ENCODE data around the gene KIZ.

Gene KIZ

DNA sequence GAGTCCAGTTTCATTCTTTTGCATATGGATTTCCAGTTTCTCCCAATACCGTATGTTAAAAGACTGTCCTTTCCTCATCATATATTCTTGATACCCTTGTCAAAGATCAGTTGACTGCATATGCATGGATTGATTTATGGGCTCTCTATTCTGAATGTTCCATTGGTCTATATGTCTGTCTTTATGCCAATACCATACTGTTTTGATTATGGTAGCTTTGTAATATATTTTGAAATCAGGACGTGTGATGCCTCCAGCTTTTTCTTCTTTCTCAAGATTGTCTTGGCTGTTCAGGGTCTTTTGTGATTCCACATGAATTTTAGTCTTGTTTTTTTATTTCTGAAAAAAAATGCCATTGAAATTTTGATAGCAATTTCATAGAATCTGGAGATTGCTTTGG is 51.9 kb downstream of the KIZ start:
- DNase-seq (ENCODE audit: low spot score), result no peak

GRCh38 chr20:21179757-21180156 is 53.9 kb downstream of the KIZ start:
- no peak for DNase-seq (ENCODE audit: low spot score)

DNA sequence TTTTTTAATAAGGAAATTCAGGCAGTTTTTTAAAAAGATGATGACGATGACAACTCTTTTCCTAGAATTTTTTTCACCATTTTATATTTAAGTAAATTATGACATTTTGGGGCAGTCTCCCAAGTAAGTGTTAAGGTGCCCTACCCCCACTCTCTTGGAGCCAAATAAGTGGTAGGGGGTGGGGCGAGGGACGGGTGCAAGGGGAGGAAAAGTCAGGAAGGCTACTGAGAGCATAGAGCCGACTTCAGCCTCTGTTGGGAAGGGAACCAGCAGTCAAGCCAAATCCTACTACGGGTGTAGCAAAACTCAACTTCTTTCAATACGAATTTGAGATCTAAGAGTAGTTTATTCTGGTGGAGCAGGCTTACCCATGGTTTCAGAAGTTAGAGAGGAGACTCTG is 54.4 kb downstream of the KIZ start:
- no peak for DNase-seq (ENCODE audit: low spot score)

DNA sequence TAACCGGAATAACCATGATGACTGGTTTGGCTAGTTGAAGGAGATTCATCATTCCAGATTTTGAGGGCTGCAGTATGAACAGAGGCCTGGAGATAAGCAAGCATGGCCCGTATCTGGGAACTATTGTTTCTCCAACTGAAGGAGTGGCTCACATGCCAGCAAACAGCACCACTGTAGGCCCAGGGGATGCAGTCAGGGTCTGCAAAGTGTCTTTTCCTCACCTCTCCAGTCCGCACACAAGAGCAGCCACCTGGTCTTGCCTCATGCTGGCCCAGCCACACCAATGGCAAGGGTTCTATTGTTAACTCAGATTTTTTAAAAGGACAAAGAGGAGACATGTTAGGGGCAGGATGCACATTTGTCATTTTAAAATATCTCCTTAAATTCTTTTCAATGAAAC is 55.1 kb downstream of the KIZ start:
- no peak for DNase-seq (ENCODE audit: low spot score)

DNA sequence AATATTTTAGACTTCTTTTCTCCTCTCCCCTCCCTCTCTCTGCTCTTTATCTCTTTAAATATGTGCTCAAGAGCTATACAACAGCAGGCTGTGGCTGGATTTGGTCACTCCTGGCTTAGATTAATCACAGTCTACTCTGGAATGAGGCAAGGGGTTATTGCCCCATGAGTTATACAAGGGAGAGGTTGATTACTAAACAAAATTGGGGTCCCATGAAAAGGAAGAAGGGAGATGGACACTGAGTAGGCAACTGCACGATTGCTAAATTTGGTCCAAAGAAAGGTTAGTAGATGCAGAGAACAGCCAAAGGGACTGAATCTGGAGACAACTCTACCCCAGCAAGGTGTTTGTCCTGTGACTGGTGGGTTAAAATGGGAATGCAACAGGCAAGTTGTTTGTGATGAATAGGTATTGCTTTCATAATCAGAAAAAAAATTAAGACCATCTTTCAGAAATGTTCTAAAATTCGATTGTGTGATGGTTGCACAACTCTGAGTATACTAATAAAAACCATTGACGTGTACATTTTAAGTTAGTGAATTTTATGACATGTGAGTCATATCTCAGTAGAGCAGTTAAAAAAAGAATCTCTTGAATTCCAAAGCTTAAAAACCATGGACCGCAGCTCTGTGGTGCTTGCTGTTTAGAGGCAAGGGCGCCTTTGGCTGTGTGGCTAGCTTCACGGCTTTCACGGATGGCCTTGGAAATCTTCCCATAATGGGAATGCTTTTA is 57.1 kb downstream of the KIZ start:
- DNase-seq (ENCODE audit: low spot score), result no peak

- no peak for DNase-seq (ENCODE audit: low spot score)
Observed at GRCh38 chr20:21183722-21184121, 57.8 kb downstream of the KIZ start.

- DNase-seq (ENCODE audit: low spot score), result no peak
Observed at GRCh38 chr20:21184819-21185218, 58.9 kb downstream of the KIZ start.

DNA sequence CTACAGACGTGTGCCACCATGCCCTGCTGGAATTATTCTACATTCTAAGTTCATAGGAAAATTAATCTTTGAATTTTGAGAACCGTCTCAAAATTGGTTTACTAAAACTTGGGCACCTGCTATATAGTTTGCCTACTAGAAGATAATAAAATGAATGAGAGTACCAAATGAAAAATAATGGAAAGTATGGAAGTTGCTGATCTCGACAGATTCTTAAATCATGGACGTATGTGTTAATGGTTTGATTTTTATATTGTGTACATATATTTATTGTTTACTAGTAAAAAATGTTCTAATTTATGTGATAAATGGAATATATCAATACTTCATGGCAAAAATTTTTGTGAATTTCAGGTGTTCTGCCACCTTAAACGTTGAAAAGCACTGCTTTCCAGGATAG is 60.0 kb downstream of the KIZ start:
- no peak for DNase-seq (ENCODE audit: low spot score)

- DNase-seq (ENCODE audit: low spot score), result no peak
Observed at GRCh38 chr20:21189761-21190523, 64.1 kb downstream of the KIZ start.

GRCh38 chr20:21190869-21191268 is 65.0 kb downstream of the KIZ start:
- no peak for DNase-seq (ENCODE audit: low spot score)

DNA sequence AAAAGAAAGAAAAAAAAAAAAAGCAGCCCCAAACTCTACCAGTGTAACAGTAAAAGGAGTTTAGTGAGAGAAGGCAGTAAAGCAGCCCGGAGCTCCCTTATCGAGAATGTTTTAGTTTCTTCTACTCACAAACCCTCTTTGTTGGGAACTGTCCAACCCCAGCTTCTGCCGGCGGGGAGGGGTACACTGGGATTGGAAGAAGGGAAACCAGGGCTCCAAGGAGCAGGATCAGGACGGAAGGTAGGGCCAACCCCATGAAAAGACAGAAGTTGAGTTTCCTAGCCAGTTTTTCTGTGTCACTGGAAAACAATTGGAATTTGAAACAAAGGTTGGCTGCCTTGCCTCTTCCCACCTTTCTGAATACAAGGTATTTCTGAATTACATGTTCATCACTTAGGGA is 66.0 kb downstream of the KIZ start:
- no peak for DNase-seq (ENCODE audit: low spot score)

DNA sequence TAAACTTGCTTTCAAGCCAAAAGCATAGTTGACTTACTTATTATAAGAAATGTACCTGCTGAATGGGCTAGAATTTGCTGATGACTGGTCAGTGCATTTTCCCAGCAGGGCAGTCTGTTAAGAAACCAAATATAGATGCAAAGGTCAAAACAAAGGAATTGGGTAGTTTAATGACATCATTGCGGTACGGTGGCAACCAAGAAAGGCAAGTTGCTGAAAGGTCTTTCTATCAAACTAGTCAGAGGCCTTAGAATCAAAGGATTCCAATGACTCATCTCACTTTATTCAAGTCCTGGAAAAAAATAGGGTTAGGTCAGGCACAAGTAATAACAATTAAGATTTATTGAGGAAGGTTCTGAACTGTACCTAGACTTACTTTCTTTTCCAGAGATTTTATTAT is 76.4 kb downstream of the KIZ start:
- DNase-seq (ENCODE audit: low spot score), result no peak

DNA sequence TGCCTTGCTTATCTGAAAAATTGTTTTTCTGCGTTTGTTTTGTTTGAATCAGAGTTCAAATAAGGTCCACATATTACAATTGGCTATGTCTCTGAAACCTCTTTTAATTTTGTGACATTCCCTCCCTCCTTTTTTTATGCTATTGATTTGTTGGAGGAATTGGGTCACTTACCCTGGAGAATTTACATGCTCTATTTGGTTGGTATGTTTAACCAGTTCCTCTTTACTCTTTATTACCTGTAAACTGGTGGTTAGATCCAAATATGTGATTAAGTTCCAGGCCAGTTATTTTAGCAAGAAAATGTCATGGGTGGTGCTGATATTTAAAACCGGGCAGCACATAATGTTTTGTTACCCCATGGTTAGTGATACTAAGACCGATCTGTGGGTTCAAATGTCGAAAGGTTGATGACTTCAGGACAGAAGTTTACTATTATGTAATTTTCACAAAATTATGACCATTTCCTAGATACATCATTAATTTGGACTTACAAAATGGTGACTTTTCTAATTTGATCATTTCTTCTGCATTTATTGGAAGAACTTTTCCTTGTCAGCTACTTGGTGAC is 77.3 kb downstream of the KIZ start:
- no peak for DNase-seq (ENCODE audit: low spot score)

- DNase-seq (ENCODE audit: low spot score), result no peak
Observed at GRCh38 chr20:21206584-21206983, 80.7 kb downstream of the KIZ start.

DNA sequence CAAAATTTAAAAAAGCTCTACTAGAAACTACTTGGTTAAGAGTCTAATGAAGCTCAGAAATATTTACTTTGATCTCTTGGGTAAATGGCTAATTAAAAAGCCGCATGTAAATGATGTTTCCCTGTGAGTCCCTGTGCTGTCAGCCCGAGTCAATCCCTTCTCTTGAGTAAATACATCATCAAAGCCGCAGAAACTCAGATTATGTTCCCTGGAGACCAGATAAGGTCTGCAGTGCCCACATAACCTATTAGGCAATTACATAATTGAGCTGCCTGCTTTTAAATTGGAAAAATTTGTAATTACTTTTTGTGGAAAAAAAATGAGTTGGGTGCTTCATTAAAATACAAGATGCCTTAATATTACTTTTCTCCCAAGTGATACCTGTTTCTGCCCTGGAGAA is 83.1 kb downstream of the KIZ start:
- no peak for DNase-seq (ENCODE audit: low spot score)

- no peak for DNase-seq (ENCODE audit: low spot score)
Observed at GRCh38 chr20:21209668-21210067, 83.8 kb downstream of the KIZ start.

GRCh38 chr20:21213691-21214090 is 87.8 kb downstream of the KIZ start:
- no peak for DNase-seq (ENCODE audit: low spot score)

GRCh38 chr20:21214431-21214830 is 88.5 kb downstream of the KIZ start:
- DNase-seq (ENCODE audit: low spot score), result no peak

DNA sequence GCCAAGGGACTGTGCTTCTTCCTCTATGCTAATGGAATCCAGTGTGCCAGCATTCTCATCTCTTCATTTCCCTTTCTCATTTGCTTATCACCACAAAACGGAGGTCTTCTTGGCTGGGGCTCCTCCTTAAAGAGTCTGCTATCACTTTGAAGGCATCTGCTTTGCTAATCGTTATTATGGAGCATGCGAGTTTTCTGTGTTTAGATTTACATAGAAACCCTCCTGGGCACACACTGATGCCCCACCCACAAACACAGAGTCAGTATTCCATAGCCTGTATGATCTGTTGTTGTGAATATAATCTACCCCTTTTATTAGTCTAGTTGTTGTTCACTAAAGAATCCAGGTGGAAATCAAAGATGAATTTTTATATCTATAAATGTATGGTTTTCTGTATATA is 93.8 kb downstream of the KIZ start:
- no peak for DNase-seq (ENCODE audit: low spot score)

GRCh38 chr20:21224217-21224616 is 98.3 kb downstream of the KIZ start:
- DNase-seq (ENCODE audit: low spot score), result no peak

DNA sequence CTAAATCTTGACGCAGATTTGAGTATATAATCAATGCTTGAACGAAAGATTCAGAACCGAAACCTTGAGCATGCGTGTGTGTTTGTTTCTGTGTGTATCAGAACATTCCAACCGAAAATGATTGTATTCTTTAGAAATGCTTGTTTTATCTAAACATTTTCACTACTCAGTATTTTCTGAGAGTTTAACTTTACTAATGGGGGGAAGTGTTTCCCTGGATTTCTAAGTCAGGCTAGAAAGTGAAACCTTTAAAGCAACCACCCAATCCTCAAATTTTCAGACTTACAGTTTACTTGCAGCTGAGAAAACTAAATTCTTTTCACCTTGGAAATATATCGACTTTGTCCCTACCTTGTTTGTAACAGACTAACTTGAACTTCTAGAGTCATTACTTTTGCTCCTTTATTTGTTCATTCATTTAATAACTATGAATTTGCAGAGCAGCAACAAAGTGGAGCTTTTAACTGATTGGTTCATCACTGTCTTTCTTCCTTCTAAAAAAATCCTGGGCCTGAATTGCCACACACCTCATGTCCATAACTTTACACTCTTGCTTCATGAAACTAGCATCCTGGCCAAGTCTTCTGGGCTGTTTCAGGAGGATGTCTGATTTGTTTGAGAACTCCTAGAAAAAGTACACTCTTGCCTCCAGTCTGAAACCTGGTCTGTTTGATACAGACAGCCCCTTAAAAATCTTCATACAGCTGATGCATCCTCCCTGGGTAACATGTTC is 99.5 kb downstream of the KIZ start:
- no peak for DNase-seq (ENCODE audit: low spot score)

DNA sequence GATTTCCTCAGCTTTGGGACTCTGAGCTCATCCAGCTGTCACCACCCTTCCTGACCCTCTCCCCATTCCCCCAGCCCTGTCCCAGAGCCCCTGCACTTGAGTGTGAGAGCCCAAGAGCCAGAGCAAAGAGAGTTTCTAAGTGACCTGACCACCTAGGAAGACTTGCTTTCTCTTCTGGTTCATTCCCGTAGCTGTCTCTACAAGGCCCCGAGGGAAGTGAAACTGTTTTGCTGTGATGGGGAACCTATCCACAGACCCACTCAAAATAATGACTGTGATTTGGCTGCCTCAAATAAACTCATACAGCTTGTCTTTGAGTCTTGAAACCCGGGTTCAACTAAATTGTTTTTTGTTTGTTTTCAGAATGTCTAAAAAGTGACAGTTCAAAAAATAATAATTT is 102.6 kb downstream of the KIZ start:
- DNase-seq (ENCODE audit: low spot score), result no peak

DNA sequence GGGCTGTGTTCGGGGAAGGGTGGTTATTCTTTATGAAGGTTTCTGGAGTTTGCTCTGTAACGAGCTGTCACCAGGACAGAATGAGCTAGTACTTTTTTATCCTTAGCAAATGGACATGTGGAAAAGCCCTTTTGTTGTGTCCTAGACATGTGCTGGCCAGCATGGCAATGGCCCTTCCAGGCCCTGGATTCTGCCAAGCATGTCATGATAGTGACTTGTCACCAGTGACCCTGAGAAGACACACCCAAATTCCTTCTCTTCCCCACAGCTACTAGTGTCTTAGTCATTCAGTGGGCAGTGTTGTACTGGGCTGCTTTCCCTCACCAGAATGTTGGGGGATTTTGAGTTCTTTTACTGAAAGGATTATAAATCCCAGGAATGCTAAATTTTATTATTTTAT is 103.3 kb downstream of the KIZ start:
- DNase-seq (ENCODE audit: low spot score), result no peak
